DMS53 (cell line): ENCODE measurements around the gene MAPKAP1.

Experiments used
- DNase-seq: peaks from one replicate; lab custom pipeline; 2025; lab: John Stamatoyannopoulos, UW

Gene MAPKAP1

DNA sequence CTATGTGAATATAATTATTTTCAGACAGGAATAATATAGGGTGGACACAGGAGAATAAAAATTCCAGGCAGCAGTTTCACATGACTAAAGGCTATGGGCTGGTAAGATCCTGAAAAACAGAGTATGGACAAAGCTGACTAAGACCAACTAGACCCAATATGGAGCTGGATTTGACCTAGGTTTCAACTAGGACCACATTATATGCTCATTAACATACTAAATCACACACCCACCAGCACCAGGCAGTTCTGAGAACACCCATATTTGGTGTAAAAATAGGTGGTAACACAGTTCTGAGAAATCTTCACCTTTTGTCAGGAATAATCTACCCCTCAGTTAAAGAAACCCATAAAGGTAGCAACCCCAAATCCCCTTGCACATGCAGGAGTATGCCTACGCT, 64.7 kb downstream of the MAPKAP1 start:
- no peak for DNase-seq

DNA sequence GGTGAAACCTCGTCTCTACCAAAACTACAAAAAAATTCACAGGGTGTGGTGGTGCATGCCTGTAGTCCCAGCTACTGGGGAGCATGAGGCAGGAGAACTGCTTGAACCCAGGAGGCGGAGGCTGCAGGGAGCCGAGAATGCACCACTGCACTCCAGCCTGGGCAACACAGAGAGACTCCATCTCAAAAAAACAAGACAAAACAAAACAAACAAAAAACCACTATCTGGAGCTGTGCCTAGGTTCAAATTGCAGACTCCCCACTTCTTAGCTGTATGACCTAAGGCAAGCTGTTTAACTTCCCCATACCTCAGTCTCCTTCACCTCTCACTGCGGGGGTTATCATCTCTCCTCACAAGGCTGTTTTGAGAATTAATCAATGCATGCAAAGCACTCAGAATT, 68.0 kb downstream of the MAPKAP1 start:
- no peak for DNase-seq

DNA sequence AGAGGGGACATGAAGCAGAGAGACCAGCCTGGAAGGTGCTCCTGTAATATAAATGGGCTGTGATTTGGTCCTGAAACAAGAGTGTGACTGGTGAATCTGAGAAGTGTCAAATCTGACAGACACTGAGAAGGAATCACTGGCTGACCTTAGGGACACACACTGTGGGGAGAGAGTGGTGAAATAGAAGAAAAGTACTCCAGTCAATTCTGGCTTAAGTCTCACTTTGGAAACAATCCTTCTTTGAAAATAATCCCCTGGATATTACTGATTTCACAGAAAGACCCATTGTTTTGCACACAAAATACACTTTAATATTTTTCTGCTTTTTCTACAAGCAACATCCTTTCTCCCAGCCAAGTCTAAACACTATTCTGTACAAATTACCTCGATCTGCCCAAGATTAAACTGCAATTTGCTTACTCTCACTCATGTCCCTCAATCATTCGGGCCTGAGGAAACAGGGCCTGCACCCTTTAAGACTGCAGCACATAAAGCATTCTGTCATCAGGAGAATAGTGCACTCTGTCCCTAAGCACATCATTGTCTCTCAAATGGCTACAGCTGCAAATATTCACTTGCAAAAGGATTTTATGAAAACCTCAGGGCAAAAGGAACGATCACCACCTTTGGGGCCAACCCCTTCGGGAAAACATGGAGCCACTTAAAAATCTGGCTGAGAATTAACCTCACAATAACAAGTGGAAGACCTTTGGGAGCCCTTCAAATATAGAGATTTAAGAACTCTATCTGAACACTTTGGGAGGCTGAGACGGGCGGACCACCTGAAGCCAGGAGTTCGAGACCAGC, 68.6 kb downstream of the MAPKAP1 start:
- DNase-seq, result no peak

DNA sequence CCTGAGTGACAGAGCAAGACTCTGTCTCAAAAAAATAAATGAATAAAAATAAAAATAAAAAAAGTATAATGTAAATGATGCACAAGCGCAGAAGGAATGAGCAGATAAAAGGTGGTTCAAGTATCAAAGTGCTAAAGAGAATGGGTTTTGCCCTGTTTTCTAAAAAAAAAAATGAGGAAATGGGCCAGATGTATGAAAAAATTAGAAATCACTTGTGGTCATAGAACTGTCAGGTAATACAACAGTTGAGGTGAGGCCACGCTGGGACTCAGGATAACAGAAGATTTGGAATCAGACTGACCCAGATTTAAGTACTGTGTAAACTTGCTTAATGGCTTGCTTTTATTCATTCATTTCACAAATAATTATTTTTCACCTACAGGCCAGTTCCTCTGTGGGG, 69.8 kb downstream of the MAPKAP1 start:
- DNase-seq, result no peak

- no peak for DNase-seq
These were observed 71.1 kb downstream of the MAPKAP1 start for GRCh38 chr9:125635888-125636287.

- no peak for DNase-seq
These were observed 72.8 kb downstream of the MAPKAP1 start for GRCh38 chr9:125634040-125634717.

GRCh38 chr9:125633116-125633745, 73.8 kb downstream of the MAPKAP1 start:
- DNase-seq, result peak; percentile 42

DNA sequence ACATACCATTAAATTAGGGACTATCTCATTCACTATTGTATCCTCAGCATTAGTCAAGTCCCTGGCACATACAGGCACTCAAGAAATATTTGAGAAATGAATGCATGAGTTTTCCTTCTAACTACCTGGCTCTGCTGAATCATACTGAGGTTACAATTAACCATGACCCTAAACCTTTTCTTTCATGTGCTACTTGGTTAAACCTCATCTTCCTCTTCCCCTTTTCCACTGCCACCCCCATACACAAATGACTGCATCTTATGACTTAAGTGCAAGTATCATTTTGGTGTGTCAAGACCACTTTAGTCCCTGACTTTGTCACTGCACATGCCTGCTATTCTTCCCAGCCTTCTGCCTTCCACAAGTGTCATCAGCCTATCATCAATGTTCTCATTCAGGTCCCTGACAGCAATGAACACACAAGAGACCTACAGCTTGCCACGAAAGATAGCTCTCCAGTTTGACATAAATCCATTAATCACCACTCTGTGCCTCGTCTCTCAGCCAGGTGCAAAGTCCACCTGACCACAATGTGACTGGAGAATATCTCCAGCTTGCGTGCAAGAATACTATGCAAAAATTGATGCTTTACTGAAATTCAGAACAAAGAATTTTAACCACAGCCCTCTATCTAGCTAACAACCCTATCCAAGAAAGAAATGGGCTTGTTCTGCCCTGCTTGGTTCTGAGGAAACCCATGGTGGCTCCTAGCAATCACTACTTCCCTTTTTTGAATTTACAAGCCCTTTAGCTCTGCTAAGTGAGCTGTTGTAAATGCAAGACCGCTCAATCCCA, 74.5 kb downstream of the MAPKAP1 start:
- DNase-seq, result peak; percentile 86

DNA sequence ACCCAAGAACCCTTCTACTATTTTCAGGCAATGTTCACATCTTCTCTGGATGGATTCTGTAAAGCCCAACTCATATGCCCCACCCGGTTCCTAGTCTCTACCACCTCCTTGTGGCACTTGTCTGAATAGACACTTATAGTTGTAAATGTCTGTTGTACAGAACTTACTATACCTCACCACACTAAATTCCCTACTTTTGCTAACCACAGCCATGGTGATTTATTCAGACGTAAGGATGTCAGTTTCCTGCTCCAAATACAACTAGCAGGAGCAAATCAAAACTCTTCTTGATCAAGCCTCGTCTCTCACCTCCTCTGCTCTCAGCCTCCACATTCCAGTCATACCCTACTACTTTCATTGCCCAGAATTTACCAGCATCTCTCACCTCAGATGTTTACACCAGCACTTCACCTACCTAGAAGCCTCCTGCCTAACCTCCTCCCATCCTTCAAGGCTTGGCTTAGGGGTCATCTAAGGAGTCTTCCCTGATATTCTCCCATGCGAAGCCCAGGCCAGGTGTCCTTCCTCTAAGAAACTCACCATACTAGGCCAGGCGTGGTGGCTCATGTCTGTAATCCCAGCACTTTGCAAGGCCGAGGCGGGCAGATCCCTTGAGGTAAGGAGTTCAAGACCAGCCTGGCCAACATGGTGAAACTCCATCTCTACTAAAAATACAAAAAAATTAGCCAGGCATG, 75.5 kb downstream of the MAPKAP1 start:
- DNase-seq, result peak; percentile 66

- no peak for DNase-seq
These were observed 76.6 kb downstream of the MAPKAP1 start for GRCh38 chr9:125630436-125630835.

DNA sequence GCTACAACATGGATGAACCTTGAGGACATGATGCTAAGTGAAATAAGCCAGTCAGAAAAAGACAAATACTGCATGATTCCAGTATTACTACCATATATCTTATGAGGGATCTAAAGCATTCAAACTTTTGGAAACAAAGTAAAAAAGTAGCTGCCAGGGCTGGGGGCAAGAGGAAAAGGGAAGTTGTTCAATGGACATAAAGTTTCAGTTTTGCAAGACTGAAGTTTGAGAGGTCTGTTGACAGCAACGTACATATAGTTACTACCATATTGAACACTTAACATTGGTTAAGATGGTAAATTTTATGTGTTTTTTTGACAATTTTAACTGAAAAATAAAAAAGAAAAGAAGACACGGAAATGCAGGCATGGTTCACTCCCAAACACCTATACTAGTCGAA, 77.6 kb downstream of the MAPKAP1 start:
- no peak for DNase-seq

DNA sequence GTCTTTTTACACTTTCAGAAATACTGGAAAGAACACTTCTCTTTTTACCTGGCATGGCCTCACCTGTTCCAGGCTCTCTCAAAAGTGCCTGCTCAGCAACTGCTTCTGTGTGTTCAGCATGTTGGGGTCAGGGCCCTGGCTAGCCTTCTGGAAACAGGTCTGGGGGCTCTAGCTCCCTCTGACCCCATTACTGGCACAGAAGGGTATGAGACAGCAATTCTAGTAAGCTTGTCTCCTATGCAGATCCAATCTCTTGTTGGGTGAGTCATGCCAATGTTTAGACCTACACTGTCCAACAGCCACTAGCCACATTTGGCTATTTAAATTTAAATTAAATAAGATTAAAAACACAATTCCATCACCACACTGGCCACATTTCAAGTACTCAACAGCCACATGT, 80.8 kb downstream of the MAPKAP1 start:
- DNase-seq, result no peak

GRCh38 chr9:125621170-125621569, 85.8 kb downstream of the MAPKAP1 start:
- DNase-seq, result no peak

DNA sequence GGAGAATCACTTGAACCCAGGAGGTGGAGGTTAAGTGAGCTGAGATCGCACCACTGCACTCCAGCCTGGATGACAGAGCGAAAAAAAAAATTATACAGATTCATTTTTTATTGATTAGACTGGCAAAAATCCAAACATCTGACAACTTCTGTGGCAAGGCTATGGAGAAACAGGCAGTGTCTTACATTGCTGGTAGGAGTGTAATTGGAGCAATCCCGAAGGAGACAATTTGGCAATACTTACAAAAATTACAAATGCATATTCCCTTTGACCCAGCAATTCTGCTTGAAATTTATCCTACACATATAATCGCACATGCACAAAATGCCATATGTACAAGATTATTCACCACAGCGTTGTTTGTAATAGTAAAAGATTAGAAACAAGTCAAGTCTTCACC, 86.8 kb downstream of the MAPKAP1 start:
- no peak for DNase-seq

- DNase-seq, result no peak
These were observed 89.9 kb downstream of the MAPKAP1 start for GRCh38 chr9:125617087-125617486.

DNA sequence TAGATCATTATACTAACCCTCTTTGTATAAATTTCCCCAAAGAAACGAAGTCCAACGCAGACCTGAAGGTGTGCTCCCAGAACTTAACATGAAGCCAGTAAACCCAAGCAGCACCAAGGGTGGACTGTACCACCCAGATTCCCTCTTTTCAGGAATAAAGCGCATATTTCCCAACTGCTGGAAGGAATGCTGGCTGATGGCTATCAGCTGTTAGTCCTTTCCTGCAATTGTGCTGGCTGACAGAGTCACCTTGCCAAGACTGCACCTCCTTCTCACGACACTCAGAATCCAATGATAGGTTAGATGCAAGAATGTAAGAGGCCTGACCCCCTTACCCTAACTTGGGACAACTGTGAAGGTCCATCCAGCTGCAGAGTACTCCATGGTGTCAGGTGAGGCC, 93.9 kb downstream of the MAPKAP1 start:
- no peak for DNase-seq

- DNase-seq, result no peak
These were observed 94.4 kb downstream of the MAPKAP1 start for GRCh38 chr9:125612616-125613015.

DNA sequence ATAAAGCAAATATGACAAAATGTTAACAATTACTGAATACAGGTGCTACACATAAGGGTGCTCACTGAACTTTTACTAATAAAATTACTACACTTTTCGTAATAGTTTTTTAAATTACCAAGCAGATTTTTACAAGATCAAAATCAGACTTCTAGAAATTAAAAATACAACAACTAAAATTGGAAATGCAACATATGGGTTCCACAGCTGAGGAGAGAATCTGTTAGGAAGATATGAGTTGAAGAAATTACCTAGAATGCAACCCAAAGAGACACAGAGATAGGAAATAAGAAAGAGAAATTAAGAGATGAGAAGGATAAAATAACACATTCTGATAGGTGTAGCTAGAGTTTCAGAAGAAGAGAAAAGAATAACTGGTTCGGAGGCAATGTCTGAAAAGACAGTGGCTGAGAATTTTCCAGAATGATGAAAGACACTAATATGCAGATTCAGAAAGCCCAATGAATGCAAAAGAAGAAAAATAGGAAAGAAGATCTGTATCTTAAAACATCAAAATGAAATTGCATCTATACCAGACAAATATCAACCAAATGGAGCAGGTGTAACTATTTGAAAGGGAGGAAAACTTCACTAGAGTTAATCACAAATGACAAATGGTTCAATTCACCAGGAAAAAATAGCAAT, 95.8 kb downstream of the MAPKAP1 start:
- DNase-seq, result no peak

DNA sequence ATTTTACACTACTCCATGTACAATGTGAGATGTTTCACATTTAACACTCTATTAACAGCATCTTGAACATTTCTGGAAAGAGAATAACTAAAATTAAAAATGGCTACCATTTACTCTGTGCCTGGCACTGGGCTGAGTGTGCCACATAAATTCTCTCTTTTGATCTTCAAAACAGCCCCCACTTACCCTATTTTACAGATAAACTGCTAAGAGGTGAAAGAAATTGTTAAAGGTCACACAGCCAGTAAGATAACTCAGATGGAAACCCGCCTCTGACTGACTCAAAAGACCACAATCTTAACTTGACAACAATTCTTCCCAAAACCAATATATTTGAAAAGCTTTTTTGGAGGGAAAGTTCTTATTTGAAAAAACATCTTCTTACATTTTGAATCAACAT, 97.3 kb downstream of the MAPKAP1 start:
- no peak for DNase-seq

GRCh38 chr9:125608489-125609224, 98.4 kb downstream of the MAPKAP1 start:
- no peak for DNase-seq

GRCh38 chr9:125604196-125604595, 102.8 kb downstream of the MAPKAP1 start:
- no peak for DNase-seq
